NCI-H146 treated with DMSO at 0.1 percent for 48 hours (cell line): ENCODE results near the gene CRYBA1.
"Not testable (repeated sequence)": the region's sequence is repeated elsewhere in the genome, so short reads cannot be mapped to it uniquely, and the experiment has no call there.

ENCODE experiments used
- DNase-seq: peaks from one replicate; lab custom pipeline; 2025; ENCODE audit not compliant: unreplicated experiment; lab: John Stamatoyannopoulos, UW

Gene CRYBA1, protein sequence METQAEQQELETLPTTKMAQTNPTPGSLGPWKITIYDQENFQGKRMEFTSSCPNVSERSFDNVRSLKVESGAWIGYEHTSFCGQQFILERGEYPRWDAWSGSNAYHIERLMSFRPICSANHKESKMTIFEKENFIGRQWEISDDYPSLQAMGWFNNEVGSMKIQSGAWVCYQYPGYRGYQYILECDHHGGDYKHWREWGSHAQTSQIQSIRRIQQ

DNA sequence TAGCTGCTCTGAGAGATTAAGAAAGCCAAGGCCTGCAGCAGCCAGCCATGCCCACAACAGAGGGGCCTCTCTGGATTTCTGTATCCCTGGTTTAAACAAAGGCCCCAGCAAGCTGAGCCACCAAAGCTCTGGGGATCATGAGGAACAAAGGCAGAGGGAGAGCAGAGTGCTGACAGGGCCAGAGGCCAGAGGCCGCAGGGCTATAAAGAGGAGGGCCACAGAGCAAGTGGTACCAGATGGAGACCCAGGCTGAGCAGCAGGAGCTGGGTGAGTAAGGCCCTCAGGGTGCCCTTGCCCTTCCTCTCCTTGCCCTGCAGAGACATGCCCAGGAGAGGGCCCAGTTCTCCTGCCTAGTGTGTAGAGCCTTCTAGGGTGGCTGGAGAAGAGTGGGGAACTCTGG is at the start of gene CRYBA1:
TSS of gene CRYBA1 (plus strand) at position 232 of the 400 bp plus-strand sequence. CDS start at position 237, 5 bp downstream.
- no peak for DNase-seq

DNA sequence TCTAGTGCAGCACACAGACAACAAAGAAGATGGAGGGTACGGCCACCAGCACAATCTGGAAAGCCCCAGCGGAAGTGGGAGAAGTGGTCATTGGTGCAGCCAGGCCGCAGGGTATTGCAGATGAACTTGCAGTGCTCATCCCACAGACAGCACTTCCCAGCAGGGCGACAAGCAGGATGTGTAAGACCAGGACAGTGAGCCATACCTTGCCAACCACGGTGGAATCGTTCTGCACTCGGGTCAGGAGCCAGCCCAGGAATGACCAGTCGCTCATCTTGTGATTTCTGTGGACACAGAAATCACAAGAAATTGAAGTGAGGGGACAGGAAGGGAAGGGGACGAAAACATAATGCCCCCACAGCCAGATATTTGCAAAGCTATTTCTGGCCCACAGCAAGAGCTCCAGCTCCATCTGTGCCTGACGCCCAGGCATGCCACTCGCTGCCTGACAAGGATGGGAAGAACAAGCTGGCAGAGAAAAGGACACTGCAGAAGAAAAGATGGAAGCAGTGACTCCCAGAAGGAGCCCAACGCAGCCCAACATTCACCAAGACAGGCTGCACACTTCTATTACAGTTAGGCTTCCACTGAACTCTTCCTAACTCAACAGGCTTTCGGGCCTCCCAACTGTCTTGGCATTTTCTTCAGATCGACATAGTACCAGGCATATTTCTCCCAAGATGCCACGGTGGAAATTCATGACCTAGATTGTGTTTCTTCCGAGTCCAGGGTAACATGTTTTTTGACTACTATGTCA is 49.0 kb upstream of the CRYBA1 start:
- no peak for DNase-seq

DNA sequence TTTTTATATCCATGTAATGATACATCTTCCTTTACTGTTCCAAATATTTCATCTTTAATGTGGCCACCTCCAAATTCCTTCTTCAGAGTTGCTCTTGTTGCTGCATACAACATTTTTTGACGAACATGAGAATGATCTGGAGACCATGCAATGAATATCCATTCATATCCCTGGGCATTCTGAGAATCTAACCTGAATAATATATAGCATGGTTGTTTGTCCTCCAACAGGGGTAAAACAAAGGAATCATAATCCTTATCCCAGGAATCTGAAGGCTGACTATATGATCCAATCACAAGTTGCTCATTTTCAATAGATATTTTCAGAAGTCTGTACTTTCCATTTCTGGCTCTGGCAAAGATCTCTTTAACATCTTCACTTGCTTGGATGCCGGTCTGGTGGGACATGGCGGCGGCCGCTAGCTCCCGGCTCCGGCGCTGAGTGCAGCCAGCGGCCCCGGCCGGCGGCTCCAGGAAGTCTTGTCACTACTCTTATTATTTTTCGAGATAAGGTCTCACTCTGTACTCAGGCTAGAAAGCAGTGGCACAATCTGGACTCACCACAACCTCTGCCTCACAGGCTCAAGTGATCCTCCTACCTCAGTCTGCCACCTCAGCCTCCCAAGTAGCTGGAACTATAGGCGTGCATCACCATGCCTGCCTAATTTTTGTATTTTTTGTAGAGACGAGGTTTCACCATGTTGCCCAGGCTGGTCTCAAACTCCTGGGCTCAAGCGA is 42.4 kb upstream of the CRYBA1 start:
- DNase-seq: not testable (repeated sequence)

DNA sequence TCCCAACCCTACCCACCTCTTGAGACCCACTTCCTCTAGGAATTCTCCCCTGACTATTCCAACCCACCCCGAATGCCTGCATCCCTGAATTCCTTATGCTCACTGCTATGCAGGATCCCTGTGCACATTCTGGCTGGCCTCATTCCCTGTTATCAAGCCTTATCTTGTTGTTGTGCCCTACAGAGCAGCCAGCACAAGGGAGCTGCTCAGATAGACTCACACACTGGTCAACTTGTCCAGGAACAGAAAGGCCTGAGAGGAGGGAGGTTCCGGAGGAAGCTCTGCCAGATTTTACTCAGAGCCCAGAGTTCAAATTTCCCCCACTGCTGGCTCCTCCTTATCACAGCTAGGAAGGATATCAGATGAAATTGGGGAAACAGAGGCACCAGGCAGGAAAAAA is 41.6 kb upstream of the CRYBA1 start:
- DNase-seq: no peak

- no peak for DNase-seq
Measured at GRCh38 chr17:29207975-29208374, 38.7 kb upstream of the CRYBA1 start.

DNA sequence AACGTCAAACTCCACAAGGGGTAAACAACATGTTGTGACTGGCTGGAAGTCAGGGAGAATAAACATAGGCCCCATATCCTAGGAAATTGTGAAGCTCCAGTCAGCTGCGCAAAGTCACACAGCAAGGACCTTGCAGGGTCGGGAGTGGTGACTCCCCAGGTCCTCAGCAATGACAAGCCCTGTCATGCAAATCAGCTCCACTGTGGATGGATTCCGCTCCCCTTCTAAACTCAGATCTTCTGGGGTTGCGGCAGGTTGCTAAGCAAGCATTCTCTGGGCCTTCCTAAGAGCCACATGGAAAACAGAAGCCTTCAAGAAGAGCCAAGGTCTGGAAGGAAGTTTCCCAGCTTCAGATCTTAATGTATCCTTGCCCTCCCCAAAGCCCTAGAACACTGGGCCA is 37.6 kb upstream of the CRYBA1 start:
- no peak for DNase-seq

- DNase-seq: no peak
Measured at GRCh38 chr17:29210879-29211278, 35.8 kb upstream of the CRYBA1 start.

DNA sequence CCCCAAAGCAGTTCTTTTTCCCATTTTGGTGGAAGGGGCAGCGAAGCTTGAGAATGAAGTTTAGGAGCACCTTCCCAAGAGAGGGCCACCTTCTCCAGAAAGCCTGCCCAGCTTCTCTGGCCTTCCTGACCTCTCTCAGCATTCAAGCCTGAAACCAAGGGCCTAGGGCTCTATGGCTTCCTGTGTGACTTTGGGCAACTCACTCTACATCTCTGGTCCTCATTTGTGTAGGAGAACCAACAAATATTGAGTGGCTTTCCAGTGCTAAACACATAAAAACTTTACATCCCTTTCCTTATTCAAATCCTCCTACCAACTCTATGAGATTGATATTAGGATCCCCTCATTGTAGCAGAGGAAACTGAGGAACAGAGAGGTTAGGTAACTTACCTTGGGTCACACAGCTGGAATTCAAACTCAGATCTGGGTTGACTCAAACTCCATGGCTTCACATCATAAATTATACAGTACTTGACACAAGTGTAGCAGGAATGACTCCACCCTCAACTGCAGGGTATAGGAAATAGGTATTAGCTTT is 34.5 kb upstream of the CRYBA1 start:
- DNase-seq: no peak

GRCh38 chr17:29212681-29213121 is 34.0 kb upstream of the CRYBA1 start:
- DNase-seq: no peak

DNA sequence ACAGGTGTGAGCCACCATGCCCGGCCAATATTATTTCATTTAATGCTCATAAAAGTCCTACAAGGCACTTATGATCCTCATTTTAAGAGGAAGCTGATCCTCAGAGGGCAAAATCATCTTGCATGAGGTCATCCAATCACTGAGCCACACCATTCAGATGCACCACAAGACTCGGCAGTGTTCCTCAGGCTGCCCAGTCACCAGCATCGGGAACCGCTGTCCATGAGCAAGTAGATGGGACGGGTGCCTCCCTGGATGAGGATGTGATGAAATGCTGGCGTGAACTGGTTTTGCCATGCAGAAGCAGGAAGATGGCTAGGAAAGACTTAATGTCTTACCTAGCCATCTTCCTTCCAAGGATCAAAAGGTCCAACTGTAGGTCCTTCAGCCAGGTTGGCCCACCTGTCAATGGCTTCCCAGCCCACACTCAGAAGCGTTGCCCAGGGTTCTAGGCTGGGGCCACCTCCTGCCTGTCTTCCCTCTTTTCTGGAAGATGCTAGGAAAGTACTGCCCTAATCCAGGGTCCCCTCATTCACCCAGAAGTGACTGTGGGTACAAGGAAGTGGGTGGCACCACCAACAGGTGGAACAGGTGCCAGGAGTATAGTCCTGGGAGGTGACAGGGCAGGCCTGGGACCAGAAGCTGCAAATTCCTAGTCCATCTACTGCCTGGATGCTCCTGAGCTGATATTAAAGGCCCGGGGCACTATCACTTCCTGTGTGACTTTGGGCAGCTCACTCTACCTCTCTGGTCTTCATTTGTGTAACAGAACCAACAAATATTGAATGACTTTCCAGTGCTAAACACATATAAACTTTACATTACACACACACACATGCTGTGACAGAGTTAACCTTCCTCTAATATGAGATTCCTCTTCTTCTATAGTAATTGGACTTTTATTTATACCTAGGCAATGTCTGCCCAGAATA is 32.2 kb upstream of the CRYBA1 start:
- DNase-seq: no peak

DNA sequence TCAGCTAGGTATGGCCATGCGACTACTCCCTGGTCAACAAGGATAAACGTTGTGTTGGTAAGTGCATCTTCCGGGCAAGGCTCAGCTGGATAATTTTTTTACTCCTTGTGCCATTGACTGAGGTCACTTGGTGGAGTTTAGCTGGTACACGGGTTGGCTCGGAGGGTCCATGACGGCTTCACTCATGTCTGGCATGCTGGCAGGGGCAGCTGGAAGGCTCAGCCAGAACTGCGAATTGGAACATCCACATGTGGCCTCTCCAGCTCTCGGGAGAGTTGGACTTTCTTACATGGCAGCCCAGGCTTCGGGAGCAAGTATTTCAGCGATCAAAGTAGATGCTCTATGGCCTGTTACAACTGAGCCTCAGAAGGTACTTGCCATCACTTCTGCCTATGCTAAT is 31.5 kb upstream of the CRYBA1 start:
- DNase-seq: no peak

DNA sequence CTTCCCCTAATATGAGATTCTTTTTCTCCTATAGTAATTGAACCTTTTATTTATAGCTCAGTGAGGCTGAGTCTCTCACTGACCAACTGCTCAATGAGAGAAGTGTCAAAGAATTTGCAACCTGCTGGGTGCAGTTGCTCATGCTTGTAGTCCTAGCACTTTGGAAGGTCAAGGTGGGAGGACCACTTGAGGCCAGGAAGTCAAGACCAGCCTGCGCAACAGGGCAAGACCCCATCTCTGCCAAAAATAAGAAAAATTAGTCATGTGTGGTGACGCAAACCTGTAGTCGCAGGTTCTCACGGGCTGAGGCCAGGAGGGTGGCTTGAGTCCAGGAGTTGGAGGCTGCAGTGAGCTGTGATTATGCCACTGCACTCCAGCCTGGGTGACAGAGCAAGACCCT is 30.9 kb upstream of the CRYBA1 start:
- DNase-seq: no peak

- DNase-seq: no peak
Measured at GRCh38 chr17:29216181-29216580, 30.5 kb upstream of the CRYBA1 start.

GRCh38 chr17:29216856-29217255 is 29.8 kb upstream of the CRYBA1 start:
- no peak for DNase-seq

- DNase-seq: peak; percentile 26
Measured at GRCh38 chr17:29219378-29220047, 27.1 kb upstream of the CRYBA1 start.

DNA sequence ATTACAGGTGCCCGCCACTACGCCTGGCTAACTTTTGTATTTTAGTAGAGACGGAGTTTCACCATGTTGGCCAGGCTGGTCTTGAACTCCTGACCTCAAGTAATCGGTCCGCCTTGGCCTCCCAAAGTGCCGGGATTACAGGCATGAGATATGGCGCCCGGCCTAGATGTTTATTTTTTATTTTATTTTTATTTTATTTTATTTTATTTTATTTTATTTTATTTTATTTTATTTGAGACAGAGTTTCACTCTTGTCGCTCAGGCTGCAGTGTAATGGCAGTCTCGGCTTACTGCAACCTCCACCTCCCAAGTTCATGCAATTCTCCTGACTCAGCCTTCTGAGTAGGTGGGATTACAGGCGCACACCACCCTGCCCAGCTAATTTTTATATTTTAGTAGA is 25.3 kb upstream of the CRYBA1 start:
- not testable (repeated sequence) for DNase-seq

GRCh38 chr17:29225396-29225795 is 21.3 kb upstream of the CRYBA1 start:
- no peak for DNase-seq

DNA sequence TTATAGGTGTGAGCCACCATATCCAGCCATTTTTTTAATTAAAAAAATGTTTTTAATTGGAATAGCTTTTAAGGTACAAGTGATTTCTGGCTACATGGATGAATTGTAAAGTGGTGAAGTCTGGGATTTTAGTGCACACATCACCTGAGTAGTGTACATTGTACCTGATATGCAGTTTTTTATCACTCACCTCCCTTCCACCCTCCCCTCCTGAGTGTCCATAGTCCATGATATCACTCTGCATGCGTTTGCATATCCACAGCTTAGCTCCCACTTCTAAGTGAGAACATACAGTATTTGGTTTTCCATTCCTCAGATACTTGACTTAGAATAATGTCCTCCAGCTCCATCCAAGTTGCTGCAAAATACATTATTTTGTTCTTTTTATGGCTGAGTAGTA is 13.4 kb upstream of the CRYBA1 start:
- DNase-seq: no peak

- not testable (repeated sequence) for DNase-seq
Measured at GRCh38 chr17:29234972-29235371, 11.7 kb upstream of the CRYBA1 start.

DNA sequence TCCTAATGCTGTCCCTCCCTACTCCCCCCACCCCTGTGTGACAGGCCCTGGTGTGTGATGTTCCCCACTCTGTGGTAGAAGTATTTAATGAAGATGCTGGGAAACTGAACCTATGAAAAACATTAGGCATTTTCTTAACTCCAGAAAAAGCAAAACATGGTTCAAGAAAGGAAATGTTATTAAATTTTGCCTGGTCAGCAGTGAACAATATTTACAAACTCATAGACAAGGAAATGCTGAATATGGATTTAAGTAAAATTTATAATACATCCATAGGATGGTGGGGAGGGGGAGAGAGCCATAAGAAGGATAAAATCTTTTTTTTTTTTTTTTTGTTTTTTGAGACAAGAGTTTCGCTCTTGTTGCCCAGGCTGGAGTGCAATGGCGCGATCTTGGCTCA is 10.8 kb upstream of the CRYBA1 start:
- DNase-seq: no peak
